H1 (cell line): Measurements from ENCODE around the gene CELSR1. TPM values are rescaled to one million over a fixed set of nuclear protein-coding genes. Genes with fewer than 3 reads are reported as not detected.

ENCODE experiments used
- CHD2 ChIP-seq: IDR thresholded peaks from 2 replicates; pipeline ENCODE4 v1.6.1; 2012; ENCODE audit warnings: low read length, improper control_type of control experiment
- NRF1 ChIP-seq: IDR thresholded peaks from 2 replicates; pipeline ENCODE4 v1.6.1; 2011; ENCODE audit warnings: mild to moderate bottlenecking, low read depth, low read length, improper control_type of control experiment
- SIN3A ChIP-seq, 2 experiments: IDR thresholded peaks in 1 of 2; conservative IDR thresholded peaks in 1 of 2; 2 replicates each; pipeline ENCODE4 v1.6.1; 2011 to 2012; ENCODE audit warnings: low read length in 2 of 2, improper control_type of control experiment in 1 of 2, low read depth in 1 of 2, mild to moderate bottlenecking in 1 of 2
- SP1 ChIP-seq: IDR thresholded peaks from 2 replicates; pipeline ENCODE4 v1.6.1; 2011; ENCODE audit warnings: low read depth, low read length
- SP4 ChIP-seq: IDR thresholded peaks from 2 replicates; pipeline ENCODE4 v1.6.1; 2012; ENCODE audit warnings: low read length, inconsistent platforms
- TEAD4 ChIP-seq: IDR thresholded peaks from 2 replicates; pipeline ENCODE4 v1.6.1; 2012; ENCODE audit warnings: low read depth, low read length, inconsistent platforms, mixed read lengths
- polyA plus RNA-seq, 7 experiments: library from polyadenylated mRNA; depleted of rRNA in 3 of 7; stranded (reverse) in 5 of 7; unstranded in 2 of 7; fragments of >200 nt in 5 of 7; fragments of 200-250 nt in 2 of 7; gene quantifications; 1 replicate in 5 of 7; 2 replicates in 1 of 7; 4 replicates in 1 of 7; pipeline versions ENCODE4 v1.2.1 to v1.2.3, GENCODE V29; 2011 to 2013; ENCODE audit warnings: missing spikeins in 2 of 7, mixed read lengths in 2 of 7
- total RNA-seq: library from RNA; stranded (reverse); fragmentation: NEBNext Ultra II Directional; extraction: Animal tissue kit (Norgen Biotek cat#: 25700); gene quantifications from 2 replicates; pipeline ENCODE4 v1.2.1, GENCODE V29; 2021

The CELSR1 gene
- total and polyA plus RNA-seq, 2 of the 8 experiments (the other 6 are each of a cell fraction or from before 2014, with no cell fraction given) = 9.0 to 12.4 TPM

GRCh38 chr22:46571642-46572250 lies 34.3 kb upstream of the CELSR1 start (continued):
- TF ChIP-seq CHD2 (no peak), NRF1 (no peak), TEAD4 (no peak), SIN3A (conservative IDR thresholded peaks at IDR 0.05 in 1 of 2, IDR thresholded peaks at IDR 0.05 in 1 of 2; ENCODE audit: low read depth in 1 of 2, low read length in 2 of 2) (no peak), SP1 (no peak), SP4 (no peak)
- TF ChIP-seq, all 59 proteins: peak for 0
